ENCODE measurements around the gene ERBIN. TPM values are rescaled to one million over a fixed set of nuclear protein-coding genes. Genes with fewer than 3 reads are reported as not detected.

Gene ERBIN
- polyA plus RNA-seq, 3 donors = 25.2 to 43.3 (median 28.6) TPM

DNA sequence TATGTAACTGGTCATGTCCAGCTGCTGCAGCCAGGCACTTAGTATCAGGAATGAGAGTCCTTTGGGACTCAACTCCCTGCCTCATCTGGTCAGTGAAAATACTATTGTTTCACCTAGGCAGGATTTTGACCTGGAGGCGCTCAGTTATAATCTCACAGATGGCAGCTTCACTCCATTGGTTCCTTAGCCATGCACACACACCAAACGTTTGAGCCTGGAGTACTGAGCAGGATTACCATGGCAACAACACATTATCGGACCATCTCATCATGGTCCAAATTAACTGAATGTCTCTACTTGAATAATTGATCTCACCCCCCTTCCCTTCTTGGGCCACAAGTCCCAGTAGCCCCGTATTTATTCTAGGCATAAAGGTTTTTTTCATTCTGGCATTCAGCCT is 202.8 kb downstream of the ERBIN start:
- H3K4me1 Mint-ChIP-seq = no peaks in the 10 kb centered on the region
- peaks cover 0 to 2% (median 0%) of the 10 kb centered on the region in 3 donors for H3K27me3 Mint-ChIP-seq (ENCODE audit: low read depth in 3 of 3)
- H3K4me3 ChIP-seq (replicated peaks in 1 of 3; ENCODE audit: low read depth in 2 of 3, low read length in 3 of 3) = no peak overlapping the region
- no peak for DNase-seq
- no peaks in the 10 kb centered on the region for H3K36me3 ChIP-seq (replicated peaks in 1 of 2; ENCODE audit: control insufficient read depth in 1 of 2, insufficient read depth in 2 of 2, low read length in 2 of 2)
- intact Hi-C loops (cut with micrococcal nuclease) = no loop called here
- peaks cover 0 to 12% (median 2%) of the 10 kb centered on the region in 7 donors for H3K9me3 Mint-ChIP-seq
- H3K27ac Mint-ChIP-seq = no peak overlapping the region
- WGBS (ENCODE audit: insufficient coverage) = 94% methylated on average over 3 of the region's 4 CpGs
- TF ChIP-seq, protein P1, sequence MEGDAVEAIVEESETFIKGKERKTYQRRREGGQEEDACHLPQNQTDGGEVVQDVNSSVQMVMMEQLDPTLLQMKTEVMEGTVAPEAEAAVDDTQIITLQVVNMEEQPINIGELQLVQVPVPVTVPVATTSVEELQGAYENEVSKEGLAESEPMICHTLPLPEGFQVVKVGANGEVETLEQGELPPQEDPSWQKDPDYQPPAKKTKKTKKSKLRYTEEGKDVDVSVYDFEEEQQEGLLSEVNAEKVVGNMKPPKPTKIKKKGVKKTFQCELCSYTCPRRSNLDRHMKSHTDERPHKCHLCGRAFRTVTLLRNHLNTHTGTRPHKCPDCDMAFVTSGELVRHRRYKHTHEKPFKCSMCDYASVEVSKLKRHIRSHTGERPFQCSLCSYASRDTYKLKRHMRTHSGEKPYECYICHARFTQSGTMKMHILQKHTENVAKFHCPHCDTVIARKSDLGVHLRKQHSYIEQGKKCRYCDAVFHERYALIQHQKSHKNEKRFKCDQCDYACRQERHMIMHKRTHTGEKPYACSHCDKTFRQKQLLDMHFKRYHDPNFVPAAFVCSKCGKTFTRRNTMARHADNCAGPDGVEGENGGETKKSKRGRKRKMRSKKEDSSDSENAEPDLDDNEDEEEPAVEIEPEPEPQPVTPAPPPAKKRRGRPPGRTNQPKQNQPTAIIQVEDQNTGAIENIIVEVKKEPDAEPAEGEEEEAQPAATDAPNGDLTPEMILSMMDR (IDR thresholded peaks at IDR 0.05) = no peak
- no peaks in the 10 kb centered on the region for H3K36me3 Mint-ChIP-seq
- H3K4me2 ChIP-seq (replicated peaks; ENCODE audit: extremely low read depth, low read length, poor library complexity, severe bottlenecking) = no peak overlapping the region
- no peaks in the 10 kb centered on the region for H3K79me2 ChIP-seq (ENCODE audit: insufficient read depth, low read length)
- H3K9me3 ChIP-seq (replicated peaks in 1 of 2; ENCODE audit: control insufficient read depth in 1 of 2, insufficient read depth in 1 of 2, low read length in 2 of 2) = no peaks in the 10 kb centered on the region
- no peaks in the 10 kb centered on the region for H3K27me3 ChIP-seq (ENCODE audit: control insufficient read depth in 2 of 2, insufficient read depth in 2 of 2, low read length in 2 of 2)
- no peak overlapping the region for H3K9ac ChIP-seq (ENCODE audit: insufficient read depth, low read length, poor library complexity, severe bottlenecking)
- no peak overlapping the region for H3K27ac ChIP-seq (ENCODE audit: low read depth in 1 of 2, low read length in 2 of 2)
- no peaks in the 10 kb centered on the region for H4K20me1 ChIP-seq (ENCODE audit: insufficient read depth, low read length)
- no peak overlapping the region for H3K4me3 Mint-ChIP-seq
- H3K4me1 ChIP-seq (ENCODE audit: control insufficient read depth in 1 of 2, insufficient read depth in 2 of 2, low read length in 2 of 2) = no peaks in the 10 kb centered on the region
- no peak overlapping the region for H2AFZ ChIP-seq (ENCODE audit: insufficient read depth, low read depth, low read length, poor library complexity, severe bottlenecking)

DNA sequence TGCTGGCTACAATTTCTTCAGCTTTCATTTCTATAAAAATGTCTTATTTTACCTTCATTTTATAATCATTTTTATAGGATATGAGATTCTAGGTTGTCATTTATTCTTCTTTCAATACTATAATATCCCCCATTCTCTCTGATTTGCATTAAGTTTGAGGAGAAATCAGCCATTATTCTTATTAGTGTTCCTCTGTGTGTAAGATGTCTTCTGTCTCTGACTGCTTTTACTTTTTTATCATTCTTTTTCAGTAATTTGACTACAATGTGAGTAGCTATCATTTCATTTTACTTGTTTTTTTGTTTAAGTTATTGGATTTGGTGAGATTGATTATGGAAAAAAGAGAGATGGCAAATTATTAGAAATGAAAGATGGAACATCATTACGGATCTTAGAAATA is 204.1 kb downstream of the ERBIN start:
- Histone ChIP-seq H3K36me3 (replicated peaks in 1 of 2; ENCODE audit: control insufficient read depth in 1 of 2, insufficient read depth in 2 of 2, low read length in 2 of 2) (no peaks in the 10 kb centered on the region), H2AFZ (ENCODE audit: insufficient read depth, low read depth, low read length, poor library complexity, severe bottlenecking) (no peak overlapping the region), H3K4me2 (replicated peaks; ENCODE audit: extremely low read depth, low read length, poor library complexity, severe bottlenecking) (no peak overlapping the region), H3K9me3 (replicated peaks in 1 of 2; ENCODE audit: control insufficient read depth in 1 of 2, insufficient read depth in 1 of 2, low read length in 2 of 2) (no peaks in the 10 kb centered on the region), H3K27me3 (ENCODE audit: control insufficient read depth in 2 of 2, insufficient read depth in 2 of 2, low read length in 2 of 2) (no peaks in the 10 kb centered on the region), H3K4me1 (ENCODE audit: control insufficient read depth in 1 of 2, insufficient read depth in 2 of 2, low read length in 2 of 2) (no peaks in the 10 kb centered on the region), H3K4me3 (replicated peaks in 1 of 3; ENCODE audit: low read depth in 2 of 3, low read length in 3 of 3) (no peak overlapping the region), H3K27ac (ENCODE audit: low read depth in 1 of 2, low read length in 2 of 2) (no peak overlapping the region), H4K20me1 (ENCODE audit: insufficient read depth, low read length) (no peaks in the 10 kb centered on the region), H3K79me2 (ENCODE audit: insufficient read depth, low read length) (no peaks in the 10 kb centered on the region), H3K9ac (ENCODE audit: insufficient read depth, low read length, poor library complexity, severe bottlenecking) (no peak overlapping the region)
- TF ChIP-seq, protein P1 (IDR thresholded peaks at IDR 0.05) = no peak
- no peaks in the 10 kb centered on the region for H3K36me3 Mint-ChIP-seq
- 100% methylated on average over 1 of the region's 1 CpG for WGBS (ENCODE audit: insufficient coverage)
- no peaks in the 10 kb centered on the region for H3K4me1 Mint-ChIP-seq
- H3K27me3 Mint-ChIP-seq (ENCODE audit: low read depth in 3 of 3) = peaks cover 0 to 1% (median 0%) of the 10 kb centered on the region in 3 donors
- no peak for DNase-seq
- no peak overlapping the region for H3K27ac Mint-ChIP-seq
- H3K4me3 Mint-ChIP-seq = no peak overlapping the region
- intact Hi-C loops (cut with micrococcal nuclease) = no loop called here
- H3K9me3 Mint-ChIP-seq = peaks cover 0 to 12% (median 2%) of the 10 kb centered on the region in 7 donors

Small RNAs within 50 kb of the gene (small RNA-seq; reads per million reads assigned to genes)
- not detected for gene RF00598 (ENCODE audit: insufficient read length, low read depth)

Other genes with a start within 250 kb of the ERBIN start
- 10 to 100 TPM in 1 of 3 donors, 1 to 10 TPM in 2; 7.4 to 16.5 (median 7.6) TPM for gene SGTB, start 204.5 kb upstream of the ERBIN start, polyA plus RNA-seq
- 10 to 100 TPM in 2 of 3 donors, 1 to 10 TPM in 1; 8.7 to 39.2 (median 17.7) TPM for gene NLN, start 204.4 kb upstream of the ERBIN start, polyA plus RNA-seq
- 10 to 100 TPM in 1 of 3 donors, 1 to 10 TPM in 2; 6.4 to 34.8 (median 9.8) TPM for gene SREK1, start 217.7 kb downstream of the ERBIN start, polyA plus RNA-seq